Transverse colon (tissue), 4 donors: ENCODE data around the gene LRP1B.

Source experiments
- EP300 ChIP-seq: sonication (generic); formaldehyde crosslinking; IDR thresholded peaks from one replicate; pipeline ENCODE4 v1.6.1; 2017; ENCODE audit warnings: antibody characterized with exemption, low read depth
- POLR2A ChIP-seq: fragments of 450-650 bp; IDR thresholded peaks from one replicate; pipeline ENCODE4 v1.6.1; 2016; ENCODE audit warnings: antibody characterized with exemption, mild to moderate bottlenecking, moderate library complexity
- POLR2AphosphoS5 ChIP-seq, 3 donors: sonication (generic); formaldehyde crosslinking; IDR thresholded peaks; one replicate each; pipeline ENCODE4 v1.6.1; 2016; ENCODE audit warnings: antibody characterized with exemption in 3 of 3
- TF ChIP-seq, protein P1 (sequence below), 5 experiments: fragments of 200-600 bp in 3 of 5; fragments of 450-650 bp in 2 of 5; sonication (generic) in 3 of 5; IDR thresholded peaks; 1 replicate in 2 of 5; 2 replicates in 3 of 5; pipeline ENCODE4 v1.5.1; 2016 to 2017; ENCODE audit warnings: antibody characterized with exemption in 5 of 5, inconsistent platforms in 3 of 5, mild to moderate bottlenecking in 2 of 5, moderate library complexity in 1 of 5

DNA sequence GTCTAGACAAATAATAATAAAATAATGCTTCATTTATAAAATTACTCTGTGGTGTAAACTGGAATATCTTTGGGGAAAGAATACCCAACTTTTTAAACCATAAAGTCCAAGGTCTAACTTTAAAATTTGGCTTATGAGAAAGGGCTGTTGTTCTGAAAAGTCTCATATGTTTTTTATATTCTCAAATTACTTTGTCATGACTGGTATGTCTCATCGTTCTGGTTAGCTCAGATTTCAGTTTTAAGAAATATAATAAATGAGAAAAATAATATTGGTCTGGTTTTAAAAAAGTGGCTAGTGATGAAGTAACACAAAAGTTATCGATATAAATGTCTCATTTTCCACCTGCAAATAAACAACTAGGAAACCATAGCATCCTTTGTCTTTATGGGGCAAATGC, 1658.1 kb downstream of the LRP1B start:
- TF ChIP-seq EP300 (no peak), POLR2A (no peak), POLR2AphosphoS5 (IDR thresholded peaks at IDR 0.05) (no peak)
- TF ChIP-seq, protein P1, sequence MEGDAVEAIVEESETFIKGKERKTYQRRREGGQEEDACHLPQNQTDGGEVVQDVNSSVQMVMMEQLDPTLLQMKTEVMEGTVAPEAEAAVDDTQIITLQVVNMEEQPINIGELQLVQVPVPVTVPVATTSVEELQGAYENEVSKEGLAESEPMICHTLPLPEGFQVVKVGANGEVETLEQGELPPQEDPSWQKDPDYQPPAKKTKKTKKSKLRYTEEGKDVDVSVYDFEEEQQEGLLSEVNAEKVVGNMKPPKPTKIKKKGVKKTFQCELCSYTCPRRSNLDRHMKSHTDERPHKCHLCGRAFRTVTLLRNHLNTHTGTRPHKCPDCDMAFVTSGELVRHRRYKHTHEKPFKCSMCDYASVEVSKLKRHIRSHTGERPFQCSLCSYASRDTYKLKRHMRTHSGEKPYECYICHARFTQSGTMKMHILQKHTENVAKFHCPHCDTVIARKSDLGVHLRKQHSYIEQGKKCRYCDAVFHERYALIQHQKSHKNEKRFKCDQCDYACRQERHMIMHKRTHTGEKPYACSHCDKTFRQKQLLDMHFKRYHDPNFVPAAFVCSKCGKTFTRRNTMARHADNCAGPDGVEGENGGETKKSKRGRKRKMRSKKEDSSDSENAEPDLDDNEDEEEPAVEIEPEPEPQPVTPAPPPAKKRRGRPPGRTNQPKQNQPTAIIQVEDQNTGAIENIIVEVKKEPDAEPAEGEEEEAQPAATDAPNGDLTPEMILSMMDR (IDR thresholded peaks at IDR 0.05) = no peak
